Nephron progenitor cell (in vitro differentiated cells): ENCODE data around the gene ATP5PB.

Experiments used
- DNase-seq: peaks from one replicate; pipeline ENCODE4 v3.0.0; 2021
- H3K27ac Mint-ChIP-seq: 2 replicates; pipeline ENCODE4 v1.8.0; 2021; ENCODE audit warnings: mild to moderate bottlenecking, moderate library complexity, mixed read lengths
- H3K27me3 Mint-ChIP-seq: 2 replicates; pipeline ENCODE4 v1.8.0; 2021; ENCODE audit warnings: mild to moderate bottlenecking, low read depth, mixed read lengths; ENCODE audit not compliant: poor library complexity
- H3K36me3 Mint-ChIP-seq: 2 replicates; pipeline ENCODE4 v1.8.0; 2021; ENCODE audit warnings: low read depth, mixed read lengths
- H3K4me1 Mint-ChIP-seq: 2 replicates; pipeline ENCODE4 v1.8.0; 2021; ENCODE audit warnings: mixed read lengths
- H3K4me3 Mint-ChIP-seq: 2 replicates; pipeline ENCODE4 v1.8.0; 2021; ENCODE audit warnings: mild to moderate bottlenecking, moderate library complexity, mixed read lengths
- H3K9me3 Mint-ChIP-seq: 2 replicates; pipeline ENCODE4 v1.8.0; 2021; ENCODE audit warnings: mild to moderate bottlenecking, moderate library complexity, mixed read lengths
- TF ChIP-seq, protein P1 (sequence below): fragments of 200-600 bp; sonication (generic); IDR thresholded peaks from 2 replicates; pipeline ENCODE4 v1.5.0; 2021; ENCODE audit warnings: antibody characterized with exemption

The ATP5PB gene

DNA sequence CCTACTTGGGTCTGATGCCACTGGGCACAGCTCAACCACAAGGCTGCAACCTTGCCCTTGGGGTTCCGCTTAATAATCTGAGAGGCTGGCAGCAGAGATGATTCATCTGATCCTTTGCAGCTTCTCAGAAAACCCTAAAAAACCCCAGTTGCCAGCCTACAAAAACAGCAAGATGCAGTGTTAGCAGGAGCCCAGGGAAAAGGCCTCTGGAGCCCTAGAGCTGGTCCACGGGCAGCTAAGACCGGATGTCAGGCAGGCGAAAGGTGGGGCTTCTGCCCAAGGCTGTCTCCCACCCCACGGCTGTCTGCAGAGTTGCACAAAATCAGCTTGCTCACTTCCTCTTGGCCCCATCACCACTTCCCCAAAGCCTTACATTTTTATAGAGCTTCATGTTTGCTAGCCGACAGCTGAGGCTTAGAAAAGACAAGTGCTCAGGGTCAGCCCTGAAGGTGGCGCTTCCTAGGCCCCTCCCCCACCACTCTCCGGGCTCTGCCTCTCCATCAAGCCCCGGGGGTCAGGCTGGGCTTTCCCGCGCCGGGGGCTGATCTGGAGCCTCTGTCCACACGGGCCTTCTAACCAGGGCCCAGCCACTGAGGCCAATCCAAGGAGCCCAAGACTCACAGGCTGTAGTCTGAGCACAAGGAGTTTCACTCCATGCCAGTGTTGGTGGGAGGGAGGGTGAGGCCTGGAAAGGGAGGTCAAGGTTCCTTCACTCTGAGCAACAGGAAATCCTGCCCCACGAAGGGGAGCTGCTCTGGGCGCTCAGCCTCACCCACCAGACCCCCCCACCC lies 58.3 kb downstream of the ATP5PB start:
- H3K4me3 Mint-ChIP-seq = peak overlapping the region; percentile 67
- TF ChIP-seq, protein P1, sequence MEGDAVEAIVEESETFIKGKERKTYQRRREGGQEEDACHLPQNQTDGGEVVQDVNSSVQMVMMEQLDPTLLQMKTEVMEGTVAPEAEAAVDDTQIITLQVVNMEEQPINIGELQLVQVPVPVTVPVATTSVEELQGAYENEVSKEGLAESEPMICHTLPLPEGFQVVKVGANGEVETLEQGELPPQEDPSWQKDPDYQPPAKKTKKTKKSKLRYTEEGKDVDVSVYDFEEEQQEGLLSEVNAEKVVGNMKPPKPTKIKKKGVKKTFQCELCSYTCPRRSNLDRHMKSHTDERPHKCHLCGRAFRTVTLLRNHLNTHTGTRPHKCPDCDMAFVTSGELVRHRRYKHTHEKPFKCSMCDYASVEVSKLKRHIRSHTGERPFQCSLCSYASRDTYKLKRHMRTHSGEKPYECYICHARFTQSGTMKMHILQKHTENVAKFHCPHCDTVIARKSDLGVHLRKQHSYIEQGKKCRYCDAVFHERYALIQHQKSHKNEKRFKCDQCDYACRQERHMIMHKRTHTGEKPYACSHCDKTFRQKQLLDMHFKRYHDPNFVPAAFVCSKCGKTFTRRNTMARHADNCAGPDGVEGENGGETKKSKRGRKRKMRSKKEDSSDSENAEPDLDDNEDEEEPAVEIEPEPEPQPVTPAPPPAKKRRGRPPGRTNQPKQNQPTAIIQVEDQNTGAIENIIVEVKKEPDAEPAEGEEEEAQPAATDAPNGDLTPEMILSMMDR = no peak
- peaks cover 21% of the 10 kb centered on the region for H3K4me1 Mint-ChIP-seq
- H3K36me3 Mint-ChIP-seq = no peaks in the 10 kb centered on the region
- no peaks in the 10 kb centered on the region for H3K9me3 Mint-ChIP-seq
- peak; percentile 83 for DNase-seq
- H3K27me3 Mint-ChIP-seq = peaks cover 8% of the 10 kb centered on the region
- H3K27ac Mint-ChIP-seq = peak overlapping the region; percentile 94

- Mint-ChIP-seq H3K4me3 (no peak overlapping the region), H3K36me3 (no peaks in the 10 kb centered on the region), H3K4me1 (peaks cover 29% of the 10 kb centered on the region), H3K27ac (no peak overlapping the region), H3K27me3 (no peaks in the 10 kb centered on the region), H3K9me3 (no peaks in the 10 kb centered on the region)
- no peak for DNase-seq
- TF ChIP-seq, protein P1 = no peak
Observed at GRCh38 chr1:111509997-111510375, 60.7 kb downstream of the ATP5PB start.

DNA sequence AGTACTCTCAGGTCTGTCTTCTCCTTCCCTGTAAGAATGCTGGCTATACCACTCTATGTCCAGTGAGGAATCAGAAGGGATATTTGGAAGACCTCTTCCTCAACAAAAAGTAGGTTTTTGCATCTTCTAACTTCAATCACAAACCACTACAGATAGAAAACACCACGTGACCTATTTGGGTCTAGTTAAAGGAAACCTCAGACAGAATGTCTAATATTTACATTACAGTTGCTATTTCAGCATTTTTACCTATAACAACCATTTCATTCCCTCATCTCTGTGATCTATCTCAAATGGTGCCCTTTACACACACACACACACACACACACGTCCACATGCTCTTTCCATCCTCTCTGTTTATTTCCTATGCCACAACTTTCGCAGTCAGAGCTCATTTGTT lies 62.1 kb downstream of the ATP5PB start:
- no peaks in the 10 kb centered on the region for H3K9me3 Mint-ChIP-seq
- no peaks in the 10 kb centered on the region for H3K27me3 Mint-ChIP-seq
- no peaks in the 10 kb centered on the region for H3K36me3 Mint-ChIP-seq
- peaks cover 31% of the 10 kb centered on the region for H3K4me1 Mint-ChIP-seq
- TF ChIP-seq, protein P1 = no peak
- H3K4me3 Mint-ChIP-seq = no peak overlapping the region
- H3K27ac Mint-ChIP-seq = no peak overlapping the region
- DNase-seq = no peak
